Measurements from ENCODE around the gene LARP4. TPM values are rescaled to one million over a fixed set of nuclear protein-coding genes. Genes with fewer than 3 reads are reported as not detected.
"Not testable (repeated sequence)": the region's sequence is repeated elsewhere in the genome, so short reads cannot be mapped to it uniquely, and the experiment has no call there.

The LARP4 gene
- polyA plus RNA-seq, 6 donors from 2014 or later = 16.1 to 32.6 (median 20.3) TPM

GRCh38 chr12:50387487-50387886 lies 13.2 kb upstream of the LARP4 start:
- Mint-ChIP-seq H3K9me3 (no peaks in the 10 kb centered on the region), H3K27ac (no peak overlapping the region), H3K36me3 (no peaks in the 10 kb centered on the region), H3K27me3 (no peaks in the 10 kb centered on the region), H3K4me3 (no peak overlapping the region), H3K4me1 (peaks cover 4 to 8% (median 8%) of the 10 kb centered on the region in 3 donors)
- ATAC-seq (ENCODE audit: low read depth in 2 of 2) = no peak
- no peak for DNase-seq

- Mint-ChIP-seq H3K9me3 (no peaks in the 10 kb centered on the region), H3K27me3 (no peaks in the 10 kb centered on the region), H3K27ac (peak overlapping the region in 2 of 6 donors; percentile 3 to 28), H3K4me3 (no peak overlapping the region), H3K36me3 (no peaks in the 10 kb centered on the region), H3K4me1 (peaks cover 4 to 8% (median 8%) of the 10 kb centered on the region in 3 donors)
- ATAC-seq (ENCODE audit: low read depth in 2 of 2) (no peak), DNase-seq (no peak)
Measured at GRCh38 chr12:50387972-50388478, 12.7 kb upstream of the LARP4 start.

GRCh38 chr12:50388793-50389192 lies 11.9 kb upstream of the LARP4 start:
- not testable (repeated sequence) for H3K27me3 Mint-ChIP-seq; H3K27ac Mint-ChIP-seq; H3K4me3 Mint-ChIP-seq; H3K9me3 Mint-ChIP-seq; DNase-seq; H3K4me1 Mint-ChIP-seq; H3K36me3 Mint-ChIP-seq; ATAC-seq (ENCODE audit: low read depth in 2 of 2)

GRCh38 chr12:50390316-50390741 lies 10.4 kb upstream of the LARP4 start:
- Mint-ChIP-seq H3K27me3 (no peaks in the 10 kb centered on the region), H3K9me3 (no peaks in the 10 kb centered on the region), H3K36me3 (no peaks in the 10 kb centered on the region), H3K4me1 (peaks cover 4 to 6% (median 6%) of the 10 kb centered on the region in 3 donors), H3K4me3 (no peak overlapping the region), H3K27ac (no peak overlapping the region)
- DNase-seq = no peak
- ATAC-seq (ENCODE audit: low read depth in 2 of 2) = no peak

GRCh38 chr12:50394469-50395029 lies 6.1 kb upstream of the LARP4 start:
- H3K9me3 Mint-ChIP-seq = peaks cover 0 to 3% (median 0%) of the 10 kb centered on the region in 7 donors
- H3K4me3 Mint-ChIP-seq = no peak overlapping the region
- DNase-seq = no peak
- H3K36me3 Mint-ChIP-seq = no peaks in the 10 kb centered on the region
- H3K27ac Mint-ChIP-seq = no peak overlapping the region
- H3K27me3 Mint-ChIP-seq = peaks cover 10 to 28% (median 25%) of the 10 kb centered on the region in 3 donors
- H3K4me1 Mint-ChIP-seq = no peaks in the 10 kb centered on the region
- ATAC-seq (ENCODE audit: low read depth in 2 of 2) = no peak

- Mint-ChIP-seq H3K36me3 (no peaks in the 10 kb centered on the region), H3K27ac (no peak overlapping the region), H3K4me1 (peaks cover 12 to 21% (median 18%) of the 10 kb centered on the region in 3 donors), H3K4me3 (peak overlapping the region in 1 of 8 donors; percentile 39), H3K27me3 (peaks cover 10 to 28% (median 25%) of the 10 kb centered on the region in 3 donors), H3K9me3 (peaks cover 0 to 3% (median 0%) of the 10 kb centered on the region in 7 donors)
- ATAC-seq (ENCODE audit: low read depth in 2 of 2) (no peak), DNase-seq (no peak)
Measured at GRCh38 chr12:50397117-50397650, 3.5 kb upstream of the LARP4 start.

GRCh38 chr12:50398931-50399330 lies 1.8 kb upstream of the LARP4 start:
- Mint-ChIP-seq H3K4me3 (peak overlapping the region; percentile 32 to 98 (median 60)), H3K27ac (peak overlapping the region in 1 of 6 donors; percentile 88), H3K36me3 (no peaks in the 10 kb centered on the region), H3K9me3 (peaks cover 0 to 3% (median 0%) of the 10 kb centered on the region in 7 donors), H3K27me3 (peaks cover 10 to 28% (median 25%) of the 10 kb centered on the region in 3 donors), H3K4me1 (peaks cover 19 to 35% (median 29%) of the 10 kb centered on the region in 3 donors)
- no peak for ATAC-seq (ENCODE audit: low read depth in 2 of 2)
- DNase-seq = no peak

- no peaks in the 10 kb centered on the region for H3K36me3 Mint-ChIP-seq
- H3K4me1 Mint-ChIP-seq = peaks cover 19 to 39% (median 29%) of the 10 kb centered on the region in 3 donors
- DNase-seq = no peak
- H3K9me3 Mint-ChIP-seq = peaks cover 0 to 3% (median 0%) of the 10 kb centered on the region in 7 donors
- H3K4me3 Mint-ChIP-seq = peak overlapping the region; percentile 95 to 100 (median 99)
- H3K27ac Mint-ChIP-seq = peak overlapping the region; percentile 91 to 99 (median 96)
- peak in 1 of 2 donors; percentile 4 for ATAC-seq (ENCODE audit: low read depth in 2 of 2)
- peaks cover 10 to 28% (median 25%) of the 10 kb centered on the region in 3 donors for H3K27me3 Mint-ChIP-seq
Measured at GRCh38 chr12:50400104-50400637, 514 bp upstream of the LARP4 start.

- Mint-ChIP-seq H3K27ac (peak overlapping the region; percentile 91 to 99 (median 96)), H3K36me3 (no peaks in the 10 kb centered on the region), H3K4me3 (peak overlapping the region; percentile 95 to 100 (median 99)), H3K9me3 (peaks cover 0 to 3% (median 0%) of the 10 kb centered on the region in 7 donors), H3K27me3 (peaks cover 10 to 23% (median 20%) of the 10 kb centered on the region in 3 donors), H3K4me1 (peaks cover 19 to 39% (median 29%) of the 10 kb centered on the region in 3 donors)
- no peak for DNase-seq
- ATAC-seq (ENCODE audit: low read depth in 2 of 2) = no peak
Measured at GRCh38 chr12:50401500-50402081, 906 bp downstream of the LARP4 start.

- Mint-ChIP-seq H3K9me3 (peaks cover 0 to 3% (median 0%) of the 10 kb centered on the region in 7 donors), H3K36me3 (no peaks in the 10 kb centered on the region), H3K27ac (peak overlapping the region in 5 of 6 donors; percentile 7 to 97 (median 74)), H3K27me3 (peaks cover 10 to 15% (median 13%) of the 10 kb centered on the region in 3 donors), H3K4me1 (peaks cover 19 to 41% (median 29%) of the 10 kb centered on the region in 3 donors), H3K4me3 (peak overlapping the region in 7 of 8 donors; percentile 95 to 100 (median 99))
- no peak for DNase-seq
- ATAC-seq (ENCODE audit: low read depth in 2 of 2) = no peak
Measured at GRCh38 chr12:50402264-50403000, 1.7 kb downstream of the LARP4 start.

- Mint-ChIP-seq H3K4me3 (peak overlapping the region in 7 of 8 donors; percentile 66 to 100 (median 99)), H3K4me1 (peaks cover 19 to 43% (median 29%) of the 10 kb centered on the region in 3 donors), H3K9me3 (peaks cover 0 to 3% (median 0%) of the 10 kb centered on the region in 7 donors), H3K27ac (peak overlapping the region in 3 of 6 donors; percentile 55 to 96 (median 74)), H3K27me3 (peaks cover 9 to 11% (median 10%) of the 10 kb centered on the region in 3 donors), H3K36me3 (no peaks in the 10 kb centered on the region)
- ATAC-seq (ENCODE audit: low read depth in 2 of 2) (no peak), DNase-seq (no peak)
Measured at GRCh38 chr12:50403001-50403440, 2.3 kb downstream of the LARP4 start.

- ATAC-seq (ENCODE audit: low read depth in 2 of 2) (no peak), DNase-seq (no peak)
- H3K27me3 Mint-ChIP-seq = no peaks in the 10 kb centered on the region
- H3K4me3 Mint-ChIP-seq = no peak overlapping the region
- H3K9me3 Mint-ChIP-seq = no peaks in the 10 kb centered on the region
- H3K4me1 Mint-ChIP-seq = peaks cover 23 to 43% (median 29%) of the 10 kb centered on the region in 3 donors
- H3K36me3 Mint-ChIP-seq = no peaks in the 10 kb centered on the region
- H3K27ac Mint-ChIP-seq = no peak overlapping the region
Measured at GRCh38 chr12:50404307-50404706, 3.6 kb downstream of the LARP4 start.
